Esophagus muscularis mucosa (tissue), 4 donors: ENCODE measurements around the gene BSN. TPM values are rescaled to one million over a fixed set of nuclear protein-coding genes. Genes with fewer than 3 reads are reported as not detected.

Source experiments
- DNase-seq: peaks from one replicate; pipeline ENCODE4 v3.0.0-alpha.2; 2017; ENCODE audit errors: extremely low spot score
- H3K27ac ChIP-seq, 4 donors: fragments of 200-600 bp; sonication (generic); replicated peaks in 1 of 4; 1 replicate in 3 of 4; 2 replicates in 1 of 4; pipeline ENCODE4 v1.5.1; 2016 to 2019; ENCODE audit warnings: mild to moderate bottlenecking in 1 of 4
- H3K27me3 ChIP-seq, 4 donors: fragments of 200-600 bp; sonication (generic); one replicate each; pipeline versions ENCODE4 v1.5.1 to v1.6.0; 2016 to 2019
- H3K36me3 ChIP-seq, 4 donors: fragments of 200-600 bp; sonication (generic); one replicate each; pipeline ENCODE4 v1.5.1; 2016 to 2019
- H3K4me1 ChIP-seq, 4 donors: fragments of 200-600 bp; sonication (generic); one replicate each; pipeline ENCODE4 v1.5.1; 2016 to 2019
- H3K4me3 ChIP-seq, 4 donors: fragments of 200-600 bp; sonication (generic); 1 replicate in 2 of 4; 2 replicates in 2 of 4; pipeline ENCODE4 v1.5.1; 2016 to 2019; ENCODE audit warnings: mild to moderate bottlenecking in 4 of 4, moderate library complexity in 1 of 4
- H3K9me3 ChIP-seq, 4 donors: fragments of 200-600 bp; sonication (generic); 1 replicate in 3 of 4; 2 replicates in 1 of 4; pipeline ENCODE4 v1.5.1; 2016 to 2019
- CTCF ChIP-seq, 3 experiments: fragments of 200-600 bp in 2 of 3; fragments of 450-650 bp in 1 of 3; sonication (generic) in 2 of 3; IDR thresholded peaks; one replicate each; pipeline ENCODE4 v1.5.1; 2017 to 2019; ENCODE audit warnings: antibody characterized with exemption in 3 of 3, mild to moderate bottlenecking in 2 of 3, moderate library complexity in 1 of 3
- EP300 ChIP-seq: sonication (generic); formaldehyde crosslinking; IDR thresholded peaks from one replicate; pipeline ENCODE4 v1.6.1; 2017; ENCODE audit warnings: antibody characterized with exemption
- POLR2A ChIP-seq: fragments of 450-650 bp; IDR thresholded peaks from one replicate; pipeline ENCODE4 v1.6.1; 2017; ENCODE audit warnings: antibody characterized with exemption, moderate library complexity, mild to moderate bottlenecking, low read depth
- POLR2AphosphoS5 ChIP-seq, 2 donors: sonication (generic); formaldehyde crosslinking; IDR thresholded peaks; one replicate each; pipeline ENCODE4 v1.6.1; 2017; ENCODE audit warnings: antibody characterized with exemption in 2 of 2
- WGBS: methylation state at CpG from one replicate; pipeline ENCODE4 v1.1.5; 2018; 5-methylcytosine and 5-hydroxymethylcytosine counted together
- intact Hi-C: fragments of 100-400 bp; cut with DNase I; formaldehyde crosslinking; loops from one replicate; pipeline ENCODE4 v1.15.1; 2023
- total RNA-seq, 4 donors: library from RNA; depleted of rRNA; stranded (reverse); fragments of >200 nt; gene quantifications; one replicate each; pipeline versions ENCODE4 v1.1.0 to v1.2.1, GENCODE V29; 2016

BSN gene
- total RNA-seq, 4 donors from 2014 or later, result 0.42 to 1.7 (median 0.78) TPM

DNA sequence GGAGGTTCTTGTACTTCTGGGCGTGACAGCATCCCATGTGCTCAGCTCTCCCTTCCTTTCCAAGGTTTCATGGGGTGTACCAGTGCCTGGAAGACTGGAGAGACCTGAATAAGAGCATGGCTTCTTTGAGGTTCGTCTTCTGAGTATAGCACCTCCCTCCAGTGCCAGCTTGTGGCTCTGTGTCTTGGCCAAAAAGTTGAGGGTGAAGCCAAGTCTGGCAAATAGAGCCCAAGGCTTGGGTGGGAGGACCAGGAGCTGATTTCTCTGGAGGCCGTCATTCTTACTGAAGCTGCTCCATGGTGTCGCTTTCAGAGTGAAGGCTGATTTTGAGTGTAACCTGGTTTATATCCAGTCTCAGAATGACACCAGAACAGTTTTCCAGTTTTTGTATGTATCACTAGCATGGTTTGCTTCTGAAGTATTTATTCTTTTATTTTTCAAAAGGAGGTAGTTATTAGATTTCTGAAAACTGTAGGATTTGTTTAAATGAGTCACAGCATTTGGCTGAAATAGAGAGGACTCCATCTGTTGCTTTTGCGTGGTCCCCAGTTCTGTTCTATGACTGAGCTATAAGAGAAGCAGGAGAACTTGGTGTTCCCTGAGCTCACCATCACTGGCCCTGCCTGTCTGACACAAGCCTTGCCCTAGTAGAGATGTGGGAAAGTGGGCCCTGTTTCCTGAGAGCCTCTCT is 47.2 kb downstream of the BSN start:
- no peak overlapping the region for H3K27ac ChIP-seq
- intact Hi-C loops, result no loop called here
- H3K4me1 ChIP-seq, result no peaks in the 10 kb centered on the region
- H3K27me3 ChIP-seq, result no peaks in the 10 kb centered on the region
- no peak overlapping the region for H3K4me3 ChIP-seq
- H3K9me3 ChIP-seq, result no peaks in the 10 kb centered on the region
- TF ChIP-seq CTCF (IDR thresholded peaks at IDR 0.05), result no peak
- TF ChIP-seq POLR2A, result no peak
- TF ChIP-seq POLR2AphosphoS5 (IDR thresholded peaks at IDR 0.05), result no peak
- no peak for TF ChIP-seq EP300
- WGBS, result 87% methylated on average over 5 of the region's 5 CpGs
- DNase-seq, result no peak
- H3K36me3 ChIP-seq, result no peaks in the 10 kb centered on the region

DNA sequence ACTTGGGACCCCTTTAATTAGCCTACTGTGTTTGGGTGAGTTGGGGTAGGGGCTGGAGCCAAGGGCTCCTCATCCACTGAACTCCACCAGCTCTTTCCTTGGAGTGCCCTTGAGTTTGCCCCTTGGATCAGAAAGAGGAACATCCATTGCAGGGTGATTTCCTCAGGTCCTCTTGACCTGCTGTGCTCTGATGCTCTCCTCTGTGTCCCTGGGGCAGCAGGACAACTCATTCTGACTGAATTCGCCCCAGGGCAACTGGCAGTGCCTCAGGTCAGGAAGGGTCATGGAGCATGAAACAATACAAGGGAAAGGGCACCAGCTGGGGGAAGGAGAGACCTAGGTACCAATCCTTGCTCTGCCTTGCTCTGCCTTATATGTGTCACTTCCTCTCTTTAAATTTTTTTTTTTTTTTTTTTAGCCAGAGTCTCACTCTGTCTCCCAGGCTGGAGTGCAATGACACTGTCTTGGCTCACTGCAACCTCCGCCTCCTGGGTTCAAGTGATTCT is 47.8 kb downstream of the BSN start:
- intact Hi-C loops, result no loop called here
- no peak overlapping the region for H3K27ac ChIP-seq
- no peak for DNase-seq
- no peaks in the 10 kb centered on the region for H3K27me3 ChIP-seq
- no peaks in the 10 kb centered on the region for H3K9me3 ChIP-seq
- H3K4me3 ChIP-seq, result no peak overlapping the region
- H3K36me3 ChIP-seq, result no peaks in the 10 kb centered on the region
- H3K4me1 ChIP-seq, result peaks cover 0 to 2% (median 0%) of the 10 kb centered on the region in 4 donors
- TF ChIP-seq POLR2AphosphoS5 (IDR thresholded peaks at IDR 0.05) (no peak), POLR2A (no peak), CTCF (IDR thresholded peaks at IDR 0.05) (no peak)
- 91% methylated on average over 2 of the region's 2 CpGs for WGBS

DNA sequence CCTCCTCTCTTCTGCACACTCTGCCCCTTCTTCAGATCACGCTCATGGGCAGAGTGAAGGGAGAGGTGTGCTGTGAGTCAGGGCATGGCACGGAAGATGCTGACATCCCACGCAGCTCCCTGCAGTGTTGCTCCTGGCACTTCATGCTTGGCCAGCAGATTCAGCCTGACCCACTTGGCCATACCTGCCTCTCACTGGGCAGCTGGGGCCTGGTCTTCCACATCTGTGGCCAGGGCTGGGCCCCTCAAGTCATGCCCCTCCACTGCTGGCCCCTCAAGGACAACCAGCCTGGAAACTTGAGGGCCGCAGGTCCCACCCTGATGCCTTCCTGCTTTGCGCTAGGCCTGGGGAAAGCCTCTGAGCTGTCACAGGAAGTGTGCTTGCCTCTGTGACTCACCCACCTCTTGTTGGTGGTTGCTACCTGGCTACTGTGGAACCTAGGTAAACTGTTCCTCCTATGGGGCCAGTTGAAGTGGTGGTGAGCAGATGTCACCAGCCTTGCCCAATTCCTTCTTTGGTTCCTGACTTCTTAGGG is 48.7 kb downstream of the BSN start:
- TF ChIP-seq CTCF (IDR thresholded peaks at IDR 0.05) (no peak), POLR2AphosphoS5 (IDR thresholded peaks at IDR 0.05) (no peak), POLR2A (no peak), EP300 (no peak)
- DNase-seq, result no peak
- WGBS, result 86% methylated on average over 3 of the region's 5 CpGs

DNA sequence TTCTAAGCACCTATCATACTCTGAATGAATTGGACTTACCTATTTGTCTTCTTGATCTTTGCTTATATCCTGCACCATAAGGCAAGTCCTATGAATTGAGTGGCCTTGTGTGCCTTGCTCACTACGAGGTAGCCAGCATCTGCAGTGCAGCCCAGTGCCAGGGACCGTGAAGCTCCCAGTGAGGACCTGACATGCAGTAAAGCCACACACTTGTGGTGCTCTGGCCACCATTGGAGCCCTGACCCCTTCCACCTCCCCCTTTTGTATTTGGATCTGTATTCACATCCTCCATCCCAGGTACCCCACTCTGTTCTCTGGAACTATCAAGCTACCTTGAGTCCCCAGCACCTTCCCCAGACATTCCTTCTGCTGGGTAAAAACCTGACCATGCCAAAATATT is 52.1 kb downstream of the BSN start:
- peaks cover 0 to 7% (median 2%) of the 10 kb centered on the region in 4 donors for H3K4me1 ChIP-seq
- DNase-seq, result no peak
- no peak for TF ChIP-seq POLR2A
- TF ChIP-seq POLR2AphosphoS5 (IDR thresholded peaks at IDR 0.05), result no peak
- no peak for TF ChIP-seq EP300
- TF ChIP-seq CTCF (IDR thresholded peaks at IDR 0.05), result no peak
- intact Hi-C loops, result no loop called here
- no peak overlapping the region for H3K4me3 ChIP-seq
- H3K9me3 ChIP-seq, result no peaks in the 10 kb centered on the region
- H3K36me3 ChIP-seq, result no peaks in the 10 kb centered on the region
- H3K27ac ChIP-seq, result no peak overlapping the region
- 79% methylated on average over 2 of the region's 2 CpGs for WGBS
- H3K27me3 ChIP-seq, result no peaks in the 10 kb centered on the region

More for the DNA sequence above, 48.7 kb downstream of the BSN start:
- peaks cover 0 to 3% (median 0%) of the 10 kb centered on the region in 4 donors for H3K4me1 ChIP-seq
- H3K4me3 ChIP-seq, result no peak overlapping the region
- no peaks in the 10 kb centered on the region for H3K9me3 ChIP-seq
- no peaks in the 10 kb centered on the region for H3K36me3 ChIP-seq
- intact Hi-C loops, result no loop called here
- H3K27me3 ChIP-seq, result no peaks in the 10 kb centered on the region
- H3K27ac ChIP-seq, result no peak overlapping the region
